Keratinocyte (primary cell): ENCODE results near the gene ARHGAP32. TPM values are rescaled to one million over a fixed set of nuclear protein-coding genes. Genes with fewer than 3 reads are reported as not detected.

Source experiments
- DNase-seq: peaks from one replicate; pipeline ENCODE4 v3.0.0-alpha.2; 2011; ENCODE audit warnings: low read depth, missing footprints, low spot score
- FAIRE-seq: peaks from 2 replicates; lab custom pipeline; 2011; peaks lifted over from hg19 to GRCh38; lab: Jason Lieb, UNC
- H2AFZ ChIP-seq: 2 replicates; pipeline ENCODE4 v1.6.0; 2012; ENCODE audit warnings: low read length, control low read depth, inconsistent platforms; ENCODE audit not compliant: control insufficient read depth
- H3K27ac ChIP-seq: 2 replicates; pipeline ENCODE4 v1.5.1; 2011; ENCODE audit warnings: low read length; ENCODE audit not compliant: control insufficient read depth, insufficient read depth
- H3K27me3 ChIP-seq: 3 replicates; pipeline ENCODE4 v1.6.0; 2011; ENCODE audit warnings: low read length; ENCODE audit not compliant: control insufficient read depth, insufficient read depth; ENCODE audit errors: extremely low read depth
- H3K36me3 ChIP-seq, 2 experiments: 2 replicates in 1 of 2; 3 replicates in 1 of 2; pipeline ENCODE4 v1.5.1; 2011; ENCODE audit warnings: low read length in 2 of 2, mild to moderate bottlenecking in 1 of 2; ENCODE audit not compliant: control insufficient read depth in 2 of 2, insufficient read depth in 2 of 2; ENCODE audit errors: extremely low read depth in 1 of 2
- H3K4me1 ChIP-seq: 3 replicates; pipeline ENCODE4 v1.5.1; 2011; ENCODE audit warnings: low read length; ENCODE audit not compliant: control insufficient read depth, insufficient read depth; ENCODE audit errors: extremely low read depth
- H3K4me2 ChIP-seq: 3 replicates; pipeline ENCODE4 v1.6.0; 2011; ENCODE audit warnings: low read depth, low read length; ENCODE audit not compliant: control insufficient read depth, insufficient read depth; ENCODE audit errors: extremely low read depth
- H3K4me3 ChIP-seq, 3 experiments: fragments of 200-600 bp in 1 of 3; sonication (generic) in 1 of 3; 2 replicates in 2 of 3; 3 replicates in 1 of 3; pipeline ENCODE4 v1.5.1; 2011 to 2016; ENCODE audit warnings: low read length in 3 of 3, mild to moderate bottlenecking in 3 of 3, control low read depth in 2 of 3, inconsistent platforms in 1 of 3, low read depth in 1 of 3, mixed read lengths in 1 of 3, mixed run types in 1 of 3, moderate library complexity in 1 of 3; ENCODE audit not compliant: control insufficient read depth in 2 of 3, insufficient read depth in 2 of 3; ENCODE audit errors: extremely low read depth in 1 of 3
- H3K79me2 ChIP-seq: 2 replicates; pipeline ENCODE4 v1.6.0; 2012; ENCODE audit warnings: low read length; ENCODE audit not compliant: control insufficient read depth, insufficient read depth
- H3K9ac ChIP-seq: 3 replicates; pipeline ENCODE4 v1.6.0; 2011; ENCODE audit warnings: low read length; ENCODE audit not compliant: control insufficient read depth, insufficient read depth; ENCODE audit errors: extremely low read depth
- H3K9me1 ChIP-seq: 3 replicates; pipeline ENCODE4 v1.6.0; 2011; ENCODE audit warnings: low read length; ENCODE audit not compliant: control insufficient read depth, insufficient read depth; ENCODE audit errors: extremely low read depth
- H3K9me3 ChIP-seq: 2 replicates; pipeline ENCODE4 v1.5.1; 2012; ENCODE audit warnings: low read depth, low read length; ENCODE audit not compliant: control insufficient read depth
- H4K20me1 ChIP-seq: 3 replicates; pipeline ENCODE4 v1.6.0; 2011; ENCODE audit warnings: low read length; ENCODE audit not compliant: control insufficient read depth, insufficient read depth; ENCODE audit errors: extremely low read depth
- EZH2 ChIP-seq: IDR thresholded peaks from one replicate; pipeline ENCODE4 v1.6.1; 2012; ENCODE audit warnings: inconsistent platforms, mild to moderate bottlenecking, low read length, moderate library complexity
- dilution Hi-C: fragments of 300-500 bp; cut with MboI; formaldehyde crosslinking; loops from one replicate; pipeline ENCODE4 v1.7.0; 2020; ENCODE audit warnings: low sequenced_read_pairs; ENCODE audit not compliant: extremely low pct_ligation_motif_present
- polyA plus RNA-seq, 5 experiments: library from polyadenylated mRNA; depleted of rRNA in 3 of 5; stranded (reverse) in 3 of 5; stranded (forward) in 1 of 5; unstranded in 1 of 5; fragments of >200 nt; gene quantifications; 1 replicate in 1 of 5; 2 replicates in 3 of 5; 3 replicates in 1 of 5; pipeline versions ENCODE4 v1.2.1 to v1.2.3, GENCODE V29; 2011 to 2012; ENCODE audit warnings: missing spikeins in 2 of 5, low read depth in 1 of 5, low replicate concordance in 1 of 5
- TF ChIP-seq, protein P1 (sequence below), 3 experiments: IDR thresholded peaks in 1 of 3; conservative IDR thresholded peaks in 1 of 3; optimal IDR thresholded peaks in 1 of 3; 2 replicates in 2 of 3; 3 replicates in 1 of 3; pipeline versions ENCODE3 to v1.5.1; 2011; ENCODE audit warnings: low read length in 3 of 3, mild to moderate bottlenecking in 3 of 3, moderate library complexity in 2 of 3, control low read depth in 1 of 3, inconsistent platforms in 1 of 3; ENCODE audit not compliant: insufficient read depth in 2 of 3; ENCODE audit errors: extremely low read depth in 1 of 3

The ARHGAP32 gene
- polyA plus RNA-seq, 1 donor (not counting 4 experiments of a cell fraction or from before 2014, with no cell fraction given) = 10.8 TPM

DNA sequence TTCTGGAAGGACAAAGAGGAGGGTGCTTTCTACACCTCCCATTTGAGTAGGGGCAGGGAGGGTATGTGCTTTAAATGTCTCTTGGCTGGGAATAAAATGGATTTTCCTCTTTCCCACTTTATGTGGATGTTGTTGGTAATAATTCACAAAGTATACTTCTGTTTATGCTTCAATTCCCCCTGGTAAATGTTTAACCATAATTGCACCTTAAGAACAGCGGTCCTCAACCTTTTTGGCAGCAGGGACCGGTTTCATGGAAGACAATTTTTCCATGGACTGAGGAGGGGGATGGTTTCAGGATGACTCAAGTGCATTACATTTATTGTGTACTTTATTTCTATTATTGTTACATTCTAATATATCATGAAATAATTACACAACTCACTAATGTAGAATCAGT, 245.5 kb downstream of the ARHGAP32 start:
- no peak for DNase-seq
- dilution Hi-C loops = no loop called here
- no peak for FAIRE-seq
- Histone ChIP-seq H3K9me1 (no peaks in the 10 kb centered on the region), H4K20me1 (no peaks in the 10 kb centered on the region), H3K9me3 (no peaks in the 10 kb centered on the region), H3K4me2 (no peak overlapping the region), H3K4me1 (peaks cover 16% of the 10 kb centered on the region), H3K27me3 (no peaks in the 10 kb centered on the region), H3K36me3 (no peaks in the 10 kb centered on the region), H3K4me3 (no peak overlapping the region), H3K79me2 (no peaks in the 10 kb centered on the region), H3K9ac (no peak overlapping the region), H2AFZ (no peak overlapping the region), H3K27ac (no peak overlapping the region)
- TF ChIP-seq, protein P1, sequence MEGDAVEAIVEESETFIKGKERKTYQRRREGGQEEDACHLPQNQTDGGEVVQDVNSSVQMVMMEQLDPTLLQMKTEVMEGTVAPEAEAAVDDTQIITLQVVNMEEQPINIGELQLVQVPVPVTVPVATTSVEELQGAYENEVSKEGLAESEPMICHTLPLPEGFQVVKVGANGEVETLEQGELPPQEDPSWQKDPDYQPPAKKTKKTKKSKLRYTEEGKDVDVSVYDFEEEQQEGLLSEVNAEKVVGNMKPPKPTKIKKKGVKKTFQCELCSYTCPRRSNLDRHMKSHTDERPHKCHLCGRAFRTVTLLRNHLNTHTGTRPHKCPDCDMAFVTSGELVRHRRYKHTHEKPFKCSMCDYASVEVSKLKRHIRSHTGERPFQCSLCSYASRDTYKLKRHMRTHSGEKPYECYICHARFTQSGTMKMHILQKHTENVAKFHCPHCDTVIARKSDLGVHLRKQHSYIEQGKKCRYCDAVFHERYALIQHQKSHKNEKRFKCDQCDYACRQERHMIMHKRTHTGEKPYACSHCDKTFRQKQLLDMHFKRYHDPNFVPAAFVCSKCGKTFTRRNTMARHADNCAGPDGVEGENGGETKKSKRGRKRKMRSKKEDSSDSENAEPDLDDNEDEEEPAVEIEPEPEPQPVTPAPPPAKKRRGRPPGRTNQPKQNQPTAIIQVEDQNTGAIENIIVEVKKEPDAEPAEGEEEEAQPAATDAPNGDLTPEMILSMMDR (optimal IDR thresholded peaks at IDR 0.05 in 1 of 3, IDR thresholded peaks at IDR 0.05 in 1 of 3, conservative IDR thresholded peaks at IDR 0.05 in 1 of 3; ENCODE audit: extremely low read depth in 1 of 3, insufficient read depth in 2 of 3, low read length in 3 of 3) = no peak
- TF ChIP-seq EZH2 = no peak

DNA sequence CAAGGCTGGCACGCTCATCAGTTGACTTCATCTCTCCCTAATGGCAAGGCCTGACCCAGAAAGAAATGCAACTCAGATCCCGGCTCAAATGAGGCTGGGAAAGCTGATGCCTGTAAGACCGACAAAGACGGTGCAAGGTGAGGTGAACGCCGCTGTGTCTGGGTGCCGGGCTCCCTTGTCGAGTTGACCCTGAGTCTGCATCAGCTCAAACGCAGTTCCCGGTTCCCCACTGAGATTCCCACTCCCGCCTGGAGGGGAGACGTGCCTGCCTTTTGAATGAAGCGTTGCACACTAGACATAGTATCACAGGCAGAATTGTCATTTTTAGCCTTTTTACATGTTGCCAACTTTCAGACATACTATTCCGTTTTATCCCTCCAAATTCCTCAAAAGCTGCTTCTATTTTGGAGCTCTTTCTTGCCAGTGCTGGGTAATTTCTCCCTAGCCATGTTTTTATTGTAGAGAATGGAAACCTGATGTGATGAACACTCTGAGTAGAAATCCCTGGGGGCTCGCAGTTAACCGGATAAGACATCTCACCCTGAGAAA, 248.6 kb downstream of the ARHGAP32 start:
- dilution Hi-C loops = no loop called here

More for the DNA sequence above, 248.6 kb downstream of the ARHGAP32 start:
- Histone ChIP-seq H3K27ac (no peak overlapping the region), H3K4me1 (peaks cover 46% of the 10 kb centered on the region), H3K79me2 (peaks cover 4% of the 10 kb centered on the region), H3K9me3 (no peaks in the 10 kb centered on the region), H2AFZ (peak overlapping the region; percentile 96), H3K4me3 (no peak overlapping the region), H3K9me1 (no peaks in the 10 kb centered on the region), H3K4me2 (no peak overlapping the region), H3K36me3 (no peaks in the 10 kb centered on the region), H4K20me1 (no peaks in the 10 kb centered on the region), H3K9ac (no peak overlapping the region), H3K27me3 (no peaks in the 10 kb centered on the region)
- DNase-seq (no peak), FAIRE-seq (no peak)
- TF ChIP-seq, protein P1 (optimal IDR thresholded peaks at IDR 0.05 in 1 of 3, IDR thresholded peaks at IDR 0.05 in 1 of 3, conservative IDR thresholded peaks at IDR 0.05 in 1 of 3; ENCODE audit: extremely low read depth in 1 of 3, insufficient read depth in 2 of 3, low read length in 3 of 3) = no peak
- TF ChIP-seq EZH2 = no peak
